GM12865 (cell line): ENCODE data around the gene HOMER2.

Experiments used
- DNase-seq: peaks from one replicate; pipeline ENCODE4 v3.0.0; 2010; ENCODE audit warnings: low read depth
- H3K4me3 ChIP-seq: 2 replicates; pipeline ENCODE4 v1.5.1; 2011; ENCODE audit warnings: mild to moderate bottlenecking, low read depth, low read length, control low read depth
- TF ChIP-seq, protein P1 (sequence below): IDR thresholded peaks from 2 replicates; pipeline ENCODE4 v1.5.1; 2011; ENCODE audit warnings: low read length, control low read depth, low read depth, inconsistent platforms; ENCODE audit not compliant: insufficient read depth; ENCODE audit errors: missing control alignments

HOMER2 gene

GRCh38 chr15:82992436-82992998, 40.0 kb upstream of the HOMER2 start:
- H3K4me3 ChIP-seq: no peak overlapping the region
- TF ChIP-seq, protein P1, sequence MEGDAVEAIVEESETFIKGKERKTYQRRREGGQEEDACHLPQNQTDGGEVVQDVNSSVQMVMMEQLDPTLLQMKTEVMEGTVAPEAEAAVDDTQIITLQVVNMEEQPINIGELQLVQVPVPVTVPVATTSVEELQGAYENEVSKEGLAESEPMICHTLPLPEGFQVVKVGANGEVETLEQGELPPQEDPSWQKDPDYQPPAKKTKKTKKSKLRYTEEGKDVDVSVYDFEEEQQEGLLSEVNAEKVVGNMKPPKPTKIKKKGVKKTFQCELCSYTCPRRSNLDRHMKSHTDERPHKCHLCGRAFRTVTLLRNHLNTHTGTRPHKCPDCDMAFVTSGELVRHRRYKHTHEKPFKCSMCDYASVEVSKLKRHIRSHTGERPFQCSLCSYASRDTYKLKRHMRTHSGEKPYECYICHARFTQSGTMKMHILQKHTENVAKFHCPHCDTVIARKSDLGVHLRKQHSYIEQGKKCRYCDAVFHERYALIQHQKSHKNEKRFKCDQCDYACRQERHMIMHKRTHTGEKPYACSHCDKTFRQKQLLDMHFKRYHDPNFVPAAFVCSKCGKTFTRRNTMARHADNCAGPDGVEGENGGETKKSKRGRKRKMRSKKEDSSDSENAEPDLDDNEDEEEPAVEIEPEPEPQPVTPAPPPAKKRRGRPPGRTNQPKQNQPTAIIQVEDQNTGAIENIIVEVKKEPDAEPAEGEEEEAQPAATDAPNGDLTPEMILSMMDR: no peak
- DNase-seq: no peak

- peak; percentile 44 for DNase-seq
- TF ChIP-seq, protein P1: no peak
- peak overlapping the region; percentile 95 for H3K4me3 ChIP-seq
These were observed 33.9 kb upstream of the HOMER2 start for GRCh38 chr15:82986442-82986780.

- TF ChIP-seq, protein P1: no peak
- DNase-seq: peak; percentile 98
These were observed 33.3 kb upstream of the HOMER2 start, which contains the start of gene RAMAC for GRCh38 chr15:82985688-82986441. TSS of gene RAMAC (plus strand) at chr15:82986210. CDS start at chr15:82989019, 2,809 bp downstream.

GRCh38 chr15:82980981-82981380, 28.5 kb upstream of the HOMER2 start:
- H3K4me3 ChIP-seq: no peak overlapping the region
- no peak for DNase-seq
- TF ChIP-seq, protein P1: no peak

More at GRCh38 chr15:82985688-82986441, 33.3 kb upstream of the HOMER2 start, which contains the start of gene RAMAC:
- peak within 1 kb of the TSS; percentile 95 for H3K4me3 ChIP-seq

DNA sequence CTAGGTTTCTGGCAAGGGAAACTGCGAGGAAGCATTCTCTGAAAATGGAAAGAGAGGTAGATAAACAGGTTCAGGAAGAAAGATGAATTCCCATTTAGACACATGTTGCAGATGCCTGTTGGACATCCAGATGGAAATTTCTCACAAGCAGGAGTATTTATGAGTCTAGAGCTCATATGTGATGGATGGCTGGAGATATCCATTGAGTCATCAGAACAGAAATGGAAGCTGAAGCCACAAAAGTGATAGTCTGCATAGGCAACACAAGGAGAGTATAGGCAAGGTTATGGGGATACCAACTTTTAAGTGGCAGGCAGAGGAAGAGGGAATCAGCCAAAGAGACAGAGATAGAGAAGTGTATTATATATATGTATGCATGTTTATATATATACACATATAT, 27.2 kb upstream of the HOMER2 start:
- TF ChIP-seq, protein P1: no peak
- DNase-seq: no peak
- H3K4me3 ChIP-seq: no peak overlapping the region

DNA sequence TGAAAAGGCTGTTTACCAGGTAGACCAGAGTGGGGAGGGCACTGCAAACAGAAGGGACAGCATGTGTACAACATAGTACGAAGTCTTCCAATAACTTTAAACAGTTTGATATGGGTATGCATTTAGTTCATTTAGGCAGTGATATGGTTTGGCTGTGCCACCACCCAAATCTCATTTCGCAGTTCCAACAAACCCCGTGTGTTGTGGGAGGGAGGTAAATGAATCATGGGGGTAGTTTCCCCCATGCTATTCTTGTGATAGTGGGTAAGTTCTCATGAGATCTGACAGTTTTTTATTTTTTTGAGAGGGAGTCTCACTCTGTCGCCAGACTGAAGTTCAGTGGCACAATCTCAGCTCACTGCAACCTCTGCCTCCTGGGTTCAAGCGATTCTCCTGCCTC, 25.9 kb upstream of the HOMER2 start:
- no peak overlapping the region for H3K4me3 ChIP-seq
- DNase-seq: no peak
- TF ChIP-seq, protein P1: no peak
